ENCODE data around the gene EXOSC6.
"Not testable (repeated sequence)": the region's sequence is repeated elsewhere in the genome, so short reads cannot be mapped to it uniquely, and the experiment has no call there.

Gene EXOSC6

GRCh38 chr16:70198230-70198629 lies 53.5 kb downstream of the EXOSC6 start:
- not testable (repeated sequence) for DNase-seq (ENCODE audit: low spot score)

GRCh38 chr16:70197611-70198010 lies 54.1 kb downstream of the EXOSC6 start:
- not testable (repeated sequence) for DNase-seq (ENCODE audit: low spot score)

All from AG08396 (cell line).